IPS-15b (cell line): ENCODE data around the gene SIN3A.

ENCODE experiments used
- H3K27me3 ChIP-seq: one replicate; pipeline ENCODE4 v1.6.1; 2013; ENCODE audit warnings: low read length; ENCODE audit not compliant: control insufficient read depth, insufficient read depth
- H3K36me3 ChIP-seq: one replicate; pipeline ENCODE4 v1.6.1; 2013; ENCODE audit warnings: low read length; ENCODE audit not compliant: control insufficient read depth, insufficient read depth
- H3K4me1 ChIP-seq: one replicate; pipeline ENCODE4 v1.6.1; 2013; ENCODE audit warnings: mild to moderate bottlenecking, low read length; ENCODE audit not compliant: control insufficient read depth, insufficient read depth
- H3K4me3 ChIP-seq: one replicate; pipeline ENCODE4 v1.5.1; 2013; ENCODE audit warnings: low read depth, low read length
- H3K9ac ChIP-seq: one replicate; pipeline ENCODE4 v1.6.1; 2013; ENCODE audit warnings: low read depth, mild to moderate bottlenecking, low read length
- H3K9me3 ChIP-seq: one replicate; pipeline ENCODE4 v1.6.1; 2013; ENCODE audit warnings: mild to moderate bottlenecking, low read length; ENCODE audit not compliant: control insufficient read depth, insufficient read depth

Gene SIN3A

GRCh38 chr15:75359537-75360250, 91.8 kb downstream of the SIN3A start:
- no peak overlapping the region for H3K9ac ChIP-seq
- no peaks in the 10 kb centered on the region for H3K9me3 ChIP-seq
- H3K4me3 ChIP-seq = no peak overlapping the region
- H3K36me3 ChIP-seq = peaks cover 56% of the 10 kb centered on the region
- H3K4me1 ChIP-seq = no peaks in the 10 kb centered on the region
- H3K27me3 ChIP-seq = no peaks in the 10 kb centered on the region

GRCh38 chr15:75358771-75359536, 92.5 kb downstream of the SIN3A start:
- H3K4me1 ChIP-seq = no peaks in the 10 kb centered on the region
- H3K27me3 ChIP-seq = no peaks in the 10 kb centered on the region
- no peaks in the 10 kb centered on the region for H3K9me3 ChIP-seq
- no peak overlapping the region for H3K4me3 ChIP-seq
- H3K9ac ChIP-seq = no peak overlapping the region
- peaks cover 50% of the 10 kb centered on the region for H3K36me3 ChIP-seq

DNA sequence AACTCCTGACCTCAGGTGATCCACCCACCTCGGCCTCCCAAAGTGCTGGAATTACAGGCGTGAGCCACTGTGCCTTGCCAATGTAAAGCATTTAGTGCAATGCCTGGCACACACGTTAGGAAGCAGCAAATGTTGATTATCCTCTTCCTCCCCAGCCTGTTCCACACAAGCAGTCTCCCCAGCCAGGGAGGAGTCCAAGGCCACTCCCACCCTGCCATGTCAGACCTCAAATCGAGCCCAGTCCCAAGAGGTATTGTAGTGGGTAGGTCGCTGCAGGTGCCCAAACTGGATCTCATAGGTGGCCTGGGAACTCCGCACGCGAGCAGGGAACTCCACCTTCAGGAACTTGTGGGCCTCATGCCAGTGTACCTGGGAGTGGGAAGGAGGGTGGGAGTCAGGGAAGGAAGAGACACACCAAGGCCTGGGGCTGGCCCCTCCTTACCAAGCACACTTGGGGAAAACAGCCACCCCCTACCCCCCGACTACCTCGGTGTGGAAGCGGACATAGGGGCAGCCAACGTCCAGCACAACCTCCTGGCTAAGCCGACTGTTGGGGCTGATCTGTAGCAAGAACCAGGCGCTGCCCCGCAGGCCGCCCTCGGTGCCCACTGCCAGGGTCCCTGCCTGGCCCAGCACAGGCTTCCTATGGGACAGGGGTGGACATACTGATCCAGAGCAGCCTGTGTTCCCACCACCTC, 93.4 kb downstream of the SIN3A start:
- no peaks in the 10 kb centered on the region for H3K27me3 ChIP-seq
- no peak overlapping the region for H3K9ac ChIP-seq
- H3K36me3 ChIP-seq = peaks cover 48% of the 10 kb centered on the region
- H3K9me3 ChIP-seq = no peaks in the 10 kb centered on the region
- no peak overlapping the region for H3K4me3 ChIP-seq
- H3K4me1 ChIP-seq = no peaks in the 10 kb centered on the region

GRCh38 chr15:75356517-75356916, 95.0 kb downstream of the SIN3A start:
- Histone ChIP-seq H3K4me3 (no peak overlapping the region), H3K9me3 (no peaks in the 10 kb centered on the region), H3K4me1 (no peaks in the 10 kb centered on the region), H3K9ac (no peak overlapping the region), H3K27me3 (no peaks in the 10 kb centered on the region), H3K36me3 (peaks cover 38% of the 10 kb centered on the region)

DNA sequence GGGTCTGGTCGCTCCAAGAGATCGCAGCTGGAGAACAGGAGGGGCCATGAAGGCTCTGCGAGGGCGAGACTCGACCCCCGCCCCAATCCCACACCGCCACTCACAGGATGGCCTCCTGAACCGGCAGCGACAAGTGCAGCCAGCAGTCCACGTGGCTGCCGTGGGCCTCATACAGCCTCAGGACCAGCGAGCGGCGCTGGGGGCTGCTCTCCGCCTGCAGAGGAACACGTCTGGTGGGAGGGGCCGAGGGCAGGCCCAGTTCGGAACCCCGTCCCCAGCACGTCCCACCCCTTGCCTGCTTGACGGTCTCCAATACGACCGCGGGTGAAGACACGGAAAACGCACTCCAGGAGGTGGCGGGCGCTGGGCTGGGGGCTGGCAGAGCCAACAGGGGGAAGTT, 95.5 kb downstream of the SIN3A start:
- H3K27me3 ChIP-seq = no peaks in the 10 kb centered on the region
- H3K9me3 ChIP-seq = no peaks in the 10 kb centered on the region
- H3K4me1 ChIP-seq = no peaks in the 10 kb centered on the region
- H3K9ac ChIP-seq = no peak overlapping the region
- peaks cover 33% of the 10 kb centered on the region for H3K36me3 ChIP-seq
- H3K4me3 ChIP-seq = no peak overlapping the region

- Histone ChIP-seq H3K27me3 (no peaks in the 10 kb centered on the region), H3K4me1 (no peaks in the 10 kb centered on the region), H3K9me3 (no peaks in the 10 kb centered on the region), H3K9ac (no peak overlapping the region), H3K36me3 (peaks cover 32% of the 10 kb centered on the region), H3K4me3 (no peak overlapping the region)
Observed at GRCh38 chr15:75355369-75355768, 96.1 kb downstream of the SIN3A start.

DNA sequence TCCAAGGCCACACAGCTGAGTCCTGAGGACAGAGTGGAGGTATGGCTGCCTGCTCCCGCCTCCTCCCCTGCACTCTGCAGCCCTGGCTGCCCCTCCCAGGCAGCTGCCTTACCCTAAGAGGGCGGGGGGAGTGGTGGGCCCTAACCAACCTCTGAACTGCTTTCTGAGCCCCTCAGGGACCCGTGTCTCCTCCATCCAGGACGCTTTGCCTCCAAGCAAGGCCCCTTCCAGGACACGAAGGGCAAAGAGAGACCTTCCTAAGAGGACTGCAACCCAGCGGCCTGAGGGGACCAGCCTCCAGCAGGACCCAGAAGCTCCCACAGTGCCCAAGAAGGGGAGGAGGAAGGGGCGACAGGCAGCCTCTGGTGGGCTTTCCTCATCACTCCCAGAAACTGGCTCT, 97.0 kb downstream of the SIN3A start:
- H3K4me1 ChIP-seq = no peaks in the 10 kb centered on the region
- H3K36me3 ChIP-seq = peaks cover 22% of the 10 kb centered on the region
- no peak overlapping the region for H3K9ac ChIP-seq
- no peaks in the 10 kb centered on the region for H3K9me3 ChIP-seq
- no peak overlapping the region for H3K4me3 ChIP-seq
- H3K27me3 ChIP-seq = no peaks in the 10 kb centered on the region

GRCh38 chr15:75353604-75354003, 97.9 kb downstream of the SIN3A start:
- H3K36me3 ChIP-seq = peaks cover 17% of the 10 kb centered on the region
- no peaks in the 10 kb centered on the region for H3K9me3 ChIP-seq
- H3K4me3 ChIP-seq = no peak overlapping the region
- H3K27me3 ChIP-seq = peaks cover 8% of the 10 kb centered on the region
- H3K4me1 ChIP-seq = no peaks in the 10 kb centered on the region
- no peak overlapping the region for H3K9ac ChIP-seq

DNA sequence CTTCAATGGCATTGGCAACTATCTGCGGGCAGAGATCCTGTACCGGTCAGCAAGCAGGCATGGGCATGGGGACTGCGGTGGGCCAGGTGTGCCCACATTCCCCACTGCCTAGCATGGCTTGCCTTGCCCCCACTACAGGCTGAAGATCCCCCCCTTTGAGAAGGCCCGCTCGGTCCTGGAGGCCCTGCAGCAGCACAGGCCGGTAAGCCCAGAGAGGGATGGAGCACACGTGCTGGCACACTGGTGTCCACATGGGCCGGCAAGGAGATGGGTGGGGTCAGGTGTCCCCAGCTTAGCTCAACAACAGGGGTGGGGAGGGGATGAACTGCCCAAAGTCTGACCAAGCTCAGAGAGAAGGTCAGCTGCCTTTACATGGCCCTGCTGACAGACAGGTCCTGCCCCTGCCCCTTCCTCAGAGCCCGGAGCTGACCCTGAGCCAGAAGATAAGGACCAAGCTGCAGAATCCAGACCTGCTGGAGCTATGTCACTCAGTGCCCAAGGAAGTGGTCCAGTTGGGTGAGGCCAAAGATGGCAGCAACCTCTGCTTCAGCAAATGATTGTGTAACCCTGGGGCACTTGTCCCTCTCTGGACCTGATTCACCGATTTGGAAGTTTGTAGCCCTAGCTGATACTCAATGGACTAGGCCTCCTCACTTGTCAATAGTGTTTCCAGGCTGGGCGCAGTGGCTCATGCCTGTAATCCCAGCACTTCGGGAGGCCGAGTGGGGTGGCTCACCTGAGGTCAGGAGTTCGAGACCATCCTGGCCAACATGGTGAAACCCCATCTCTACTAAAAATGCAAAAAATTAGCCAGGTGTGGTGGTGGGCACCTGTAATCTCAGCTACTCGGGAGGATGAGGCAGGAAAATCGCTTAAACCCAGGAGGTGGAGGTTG, 99.1 kb downstream of the SIN3A start:
- Histone ChIP-seq H3K9me3 (no peaks in the 10 kb centered on the region), H3K4me1 (no peaks in the 10 kb centered on the region), H3K9ac (no peak overlapping the region), H3K4me3 (no peak overlapping the region), H3K36me3 (peaks cover 12% of the 10 kb centered on the region), H3K27me3 (peaks cover 11% of the 10 kb centered on the region)

DNA sequence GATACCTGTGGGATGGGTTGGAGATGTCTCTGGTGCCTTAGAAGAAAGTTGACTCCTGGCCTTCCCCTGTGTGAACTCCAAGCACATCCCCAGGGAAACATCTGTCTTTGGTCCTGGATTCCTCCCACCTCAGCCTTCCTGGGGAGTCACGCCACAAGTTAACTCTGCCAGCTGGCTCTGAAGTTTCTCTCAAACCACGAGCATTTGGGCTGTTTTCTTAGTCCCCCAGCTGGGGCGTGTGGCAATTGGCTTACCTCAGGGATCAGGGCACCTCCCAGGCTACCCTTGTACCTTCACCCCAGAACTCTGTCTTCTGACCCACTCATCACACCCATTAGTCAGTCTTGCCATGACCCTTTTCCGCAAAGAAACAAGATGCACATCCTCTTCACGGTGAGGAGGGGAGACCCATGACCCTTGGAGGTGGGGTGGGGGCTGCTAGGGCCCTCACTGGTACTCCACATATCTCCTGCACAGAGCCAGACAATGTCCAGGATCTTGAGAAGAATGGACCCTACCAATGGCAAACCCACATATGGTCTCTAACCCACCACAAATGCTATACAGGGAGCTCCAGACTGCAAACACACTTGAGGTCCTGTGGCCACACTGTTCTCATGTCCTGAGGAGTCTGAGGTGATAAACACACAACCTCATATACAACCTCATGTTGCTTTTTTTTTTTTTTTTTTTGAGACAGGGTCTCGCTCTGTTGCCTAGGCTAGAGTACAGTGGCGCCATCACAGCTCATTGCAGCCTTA, 100.7 kb downstream of the SIN3A start:
- Histone ChIP-seq H3K4me1 (no peaks in the 10 kb centered on the region), H3K9me3 (no peaks in the 10 kb centered on the region), H3K4me3 (no peak overlapping the region), H3K27me3 (peaks cover 16% of the 10 kb centered on the region), H3K36me3 (peaks cover 5% of the 10 kb centered on the region), H3K9ac (no peak overlapping the region)
